NCI-H226 (cell line): ENCODE results near the gene ZYX.
"Not testable (repeated sequence)": the region's sequence is repeated elsewhere in the genome, so short reads cannot be mapped to it uniquely, and the experiment has no call there.

ENCODE experiments used
- DNase-seq: peaks from one replicate; pipeline ENCODE4 v3.0.0-alpha.2; 2015

Gene ZYX

DNA sequence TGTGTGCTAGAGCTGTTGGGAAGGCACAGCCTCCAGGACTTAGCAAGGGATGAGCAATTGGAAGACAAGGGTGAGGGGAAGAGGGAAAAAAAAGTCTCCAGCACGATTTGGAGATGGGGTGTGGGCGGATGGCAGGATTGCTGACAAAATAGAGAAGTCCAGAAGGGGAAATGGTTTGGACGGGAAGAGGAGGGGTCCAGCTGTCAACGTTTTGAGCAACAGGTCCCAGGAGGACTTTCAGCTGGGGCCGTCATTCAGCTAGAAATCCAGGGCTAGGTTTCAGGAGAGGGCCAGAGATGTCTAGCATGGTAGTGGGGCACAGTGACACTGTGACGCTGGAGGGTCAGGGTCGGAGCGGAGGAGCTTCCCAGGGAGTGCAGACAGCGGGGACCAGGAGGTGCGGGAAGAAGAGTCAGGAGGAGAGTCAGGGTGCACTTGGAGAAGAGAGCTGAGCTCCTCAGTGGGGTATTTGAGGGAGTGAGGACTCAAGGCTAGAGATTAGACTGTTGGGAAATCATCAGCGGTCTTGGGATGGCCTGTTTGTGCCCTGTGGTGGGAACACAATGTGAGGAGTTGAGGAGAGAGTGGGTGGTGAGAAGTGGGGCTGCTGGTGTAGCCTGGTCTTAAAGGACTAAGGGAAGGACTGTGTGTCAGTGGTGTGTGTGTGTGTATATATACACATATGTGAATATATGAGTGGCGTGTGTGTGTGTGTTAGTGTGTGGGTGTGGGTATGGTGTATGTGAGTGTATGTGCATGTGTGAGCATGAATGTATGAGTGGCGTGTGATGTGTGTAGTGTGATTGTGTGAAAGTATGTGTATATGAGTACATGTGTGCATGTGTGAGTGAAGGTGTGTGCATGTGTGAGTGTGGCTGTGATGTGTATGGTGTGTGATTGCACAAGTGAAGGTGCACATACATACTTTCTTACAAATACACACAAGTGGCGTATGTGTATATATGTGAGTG is 3.8 kb downstream of the ZYX start:
- no peak for DNase-seq

GRCh38 chr7:143385891-143386781 is 5.0 kb downstream of the ZYX start:
- no peak for DNase-seq

DNA sequence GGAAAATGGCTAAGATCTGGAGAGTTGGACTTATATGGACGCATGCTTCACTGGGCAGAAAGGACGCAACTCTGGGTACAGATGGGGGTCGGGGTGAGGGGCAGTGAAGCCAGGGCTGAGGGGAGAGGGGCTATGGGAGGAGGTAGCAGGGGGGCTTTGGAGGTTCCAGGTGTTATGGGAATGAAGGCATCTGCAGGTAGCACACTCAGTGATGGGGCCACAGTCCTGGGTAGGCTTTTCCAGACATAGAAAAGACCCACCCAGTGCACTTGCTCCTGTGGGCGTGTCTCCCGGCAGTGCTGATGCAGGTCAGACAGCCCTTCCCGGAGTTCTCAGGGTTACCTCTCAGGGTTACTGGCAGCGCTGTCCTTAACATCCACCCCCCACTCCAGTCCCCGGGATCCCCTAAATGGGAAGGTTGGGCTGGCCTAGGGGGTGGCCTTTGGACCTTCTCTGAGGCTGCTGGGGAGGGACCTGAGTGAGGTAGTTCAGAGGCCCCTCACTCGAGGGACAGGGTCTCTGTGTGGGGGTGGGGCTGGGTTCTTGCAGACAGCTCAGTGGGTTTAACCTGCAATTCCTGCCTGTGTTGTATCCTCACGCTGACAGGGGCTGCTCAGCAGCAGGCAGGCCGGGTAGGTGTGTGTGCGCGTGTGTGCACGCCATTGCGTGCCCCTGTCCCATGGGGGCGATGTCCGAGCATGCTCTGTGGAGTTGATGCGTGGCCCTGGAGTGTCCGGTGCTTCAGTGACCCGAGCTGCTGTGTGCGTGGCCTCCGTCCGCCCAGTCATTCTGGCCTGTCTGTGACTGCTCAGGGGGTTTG is 6.2 kb downstream of the ZYX start:
- no peak for DNase-seq

- no peak for DNase-seq
Measured at GRCh38 chr7:143388051-143388450, 6.9 kb downstream of the ZYX start.

- DNase-seq, result no peak
Measured at GRCh38 chr7:143388491-143389101, 7.5 kb downstream of the ZYX start.

- no peak for DNase-seq
Measured at GRCh38 chr7:143389316-143390103, 8.4 kb downstream of the ZYX start.

- DNase-seq, result no peak
Measured at GRCh38 chr7:143390104-143390772, 9.1 kb downstream of the ZYX start.

- DNase-seq, result no peak
Measured at GRCh38 chr7:143390773-143391317, 9.7 kb downstream of the ZYX start.

DNA sequence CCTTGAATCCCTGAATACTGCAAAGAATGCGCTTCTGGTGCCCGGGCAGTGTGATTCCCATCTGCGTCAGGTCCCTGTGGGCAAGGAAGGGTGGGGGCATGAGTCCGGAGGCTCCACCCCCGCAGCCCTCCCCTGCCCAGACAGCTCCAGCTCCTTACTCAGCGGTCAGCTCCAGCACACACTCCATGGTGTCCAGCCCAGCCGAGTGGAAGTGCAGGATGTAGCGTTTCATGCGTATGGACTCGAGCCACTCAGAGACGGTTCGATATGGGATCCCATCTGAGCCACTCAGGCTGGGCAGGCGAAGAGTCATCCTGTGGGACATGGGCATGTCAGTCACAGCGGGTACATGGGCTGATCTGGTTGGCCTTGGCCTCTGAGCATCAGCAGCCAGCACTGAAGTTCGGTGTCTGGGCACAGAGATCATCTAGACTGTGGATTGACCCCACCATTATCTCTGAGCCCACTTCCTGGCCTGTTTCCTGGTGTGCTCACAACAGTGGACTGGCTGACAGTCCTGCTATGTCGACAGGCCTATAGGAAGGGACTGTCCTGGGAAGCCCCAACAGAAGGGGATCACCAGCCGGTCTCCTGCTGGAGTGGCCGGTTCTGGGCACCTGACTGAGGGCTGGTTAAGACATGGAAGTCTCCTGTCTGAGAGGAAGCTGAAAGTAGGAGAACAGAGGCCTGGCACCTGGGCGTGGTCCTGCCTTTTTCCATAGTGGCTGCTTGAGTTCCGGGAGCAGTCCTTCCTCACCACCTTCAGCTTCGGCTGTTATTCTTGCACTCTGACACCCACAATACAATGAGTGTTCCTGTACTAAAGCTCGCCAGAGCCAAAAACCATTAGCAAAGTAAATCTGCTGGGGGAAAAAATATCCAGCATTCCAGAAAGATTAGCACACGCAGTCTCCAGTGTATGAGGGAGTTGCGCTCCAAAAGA is 10.6 kb downstream of the ZYX start:
- peak; percentile 87 for DNase-seq

- DNase-seq, result not testable (repeated sequence)
Measured at GRCh38 chr7:143392427-143392826, 11.3 kb downstream of the ZYX start.

DNA sequence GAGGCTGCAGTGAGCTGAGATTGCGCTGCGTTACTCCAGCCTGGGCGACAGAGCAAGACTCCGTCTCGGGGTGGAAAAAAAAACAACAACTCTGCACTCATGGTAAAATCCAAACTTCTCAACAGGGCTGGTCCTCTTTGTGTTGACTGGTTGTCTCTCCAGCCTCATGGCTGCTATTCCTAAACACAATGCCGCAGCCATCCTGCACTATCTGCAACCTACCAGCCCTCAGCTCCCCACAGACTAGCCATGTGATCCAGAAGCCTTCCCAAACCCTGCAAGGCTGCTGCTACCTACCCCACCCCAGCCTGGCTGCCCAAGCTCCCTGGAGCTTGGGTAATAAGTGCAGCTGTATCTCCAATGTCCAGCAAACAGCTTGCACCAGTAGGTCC is 11.7 kb downstream of the ZYX start:
- no peak for DNase-seq

- DNase-seq, result peak; percentile 50
Measured at GRCh38 chr7:143393267-143394041, 12.3 kb downstream of the ZYX start.

DNA sequence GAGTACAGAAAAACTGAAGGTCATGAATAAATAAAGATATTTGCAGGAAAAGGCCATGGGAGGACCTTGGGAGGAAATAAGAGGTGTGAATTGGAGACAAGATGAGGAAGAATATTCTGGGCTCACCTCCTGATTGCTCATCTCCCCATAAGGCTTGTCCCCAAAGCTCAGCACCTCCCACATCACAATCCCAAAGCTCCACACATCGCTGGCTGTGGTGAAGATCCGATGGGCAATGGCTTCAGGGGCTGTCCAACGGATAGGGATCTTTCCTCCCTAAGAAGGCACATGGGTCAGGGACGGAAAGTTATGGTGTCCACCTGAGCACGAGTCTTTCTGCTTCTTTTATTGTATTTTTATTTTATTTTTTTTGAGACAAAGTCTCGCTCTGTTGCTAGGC is 12.9 kb downstream of the ZYX start:
- no peak for DNase-seq

GRCh38 chr7:143394777-143395176 is 13.6 kb downstream of the ZYX start:
- no peak for DNase-seq

GRCh38 chr7:143395187-143396149 is 14.3 kb downstream of the ZYX start:
- no peak for DNase-seq

DNA sequence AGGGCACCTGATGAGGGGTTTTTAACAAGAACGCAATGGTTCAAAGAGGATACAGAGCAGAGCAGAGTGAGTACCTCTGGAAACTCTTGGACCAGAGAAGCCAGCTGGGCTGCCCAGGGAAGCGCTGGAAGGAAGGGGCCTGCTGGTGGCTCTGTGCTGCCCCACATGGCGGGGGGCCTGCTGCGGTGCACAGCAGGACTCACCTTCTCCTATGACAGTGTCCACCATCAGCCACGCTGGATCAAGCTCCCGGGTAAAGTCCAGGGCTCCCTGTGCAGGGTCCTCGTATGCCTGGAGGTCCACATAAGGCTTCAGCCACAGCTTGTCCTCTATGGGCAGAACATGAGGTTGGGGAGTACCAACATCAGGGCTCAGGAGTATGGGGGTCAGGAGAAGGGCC is 15.0 kb downstream of the ZYX start:
- DNase-seq, result no peak
